ENCODE results near the gene COL11A2.

GRCh38 chr6:33215271-33216116 is 23.2 kb upstream of the COL11A2 start:
- TF ChIP-seq CTCF (conservative IDR thresholded peaks at IDR 0.05; ENCODE audit: low read depth, low read length) = no peak
- TF ChIP-seq EZH2phosphoT487 (IDR thresholded peaks at IDR 0.05; ENCODE audit: borderline replicate concordance, low read length) = no peak

Measured in PC-3 (cell line).